Stimulated activated CD8-positive, alpha-beta memory T cell treated with anti-CD3 and anti-CD28 coated beads, Interleukin-12 subunit alpha, Interleukin-12 subunit beta, amount 100 ng/mL, for 1 hour (primary cell): ENCODE data around the gene GPR61.

ENCODE experiments used
- DNase-seq: peaks from one replicate; pipeline ENCODE4 v3.0.0-alpha.2; 2020; ENCODE audit warnings: low read depth

GPR61 gene

DNA sequence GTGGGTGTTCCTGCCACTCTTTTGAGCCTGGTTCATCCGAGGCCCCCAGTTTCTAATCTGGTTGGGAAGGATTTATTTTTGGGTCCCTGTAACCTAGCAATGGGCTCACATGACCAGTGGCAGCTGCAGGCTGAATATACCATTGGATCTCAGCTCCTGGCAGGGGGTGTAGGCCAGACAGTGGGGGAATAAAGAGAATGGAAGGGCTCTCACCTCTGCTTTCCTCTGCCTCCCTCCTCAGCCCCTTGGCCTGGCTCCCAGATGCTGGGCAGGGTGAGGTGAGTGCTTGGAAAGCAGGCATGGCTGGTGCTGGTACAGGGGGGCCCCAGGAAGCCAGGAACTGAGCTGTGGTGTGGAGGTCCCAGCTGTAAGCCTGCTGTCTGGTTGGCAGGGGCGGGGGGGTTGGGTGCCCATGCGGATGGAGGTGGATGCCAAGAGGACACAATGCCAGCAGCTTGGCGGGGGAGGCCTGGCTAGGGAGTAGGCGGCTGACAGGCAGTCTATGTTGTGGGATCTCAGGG, 3.6 kb upstream of the GPR61 start:
- no peak for DNase-seq

DNA sequence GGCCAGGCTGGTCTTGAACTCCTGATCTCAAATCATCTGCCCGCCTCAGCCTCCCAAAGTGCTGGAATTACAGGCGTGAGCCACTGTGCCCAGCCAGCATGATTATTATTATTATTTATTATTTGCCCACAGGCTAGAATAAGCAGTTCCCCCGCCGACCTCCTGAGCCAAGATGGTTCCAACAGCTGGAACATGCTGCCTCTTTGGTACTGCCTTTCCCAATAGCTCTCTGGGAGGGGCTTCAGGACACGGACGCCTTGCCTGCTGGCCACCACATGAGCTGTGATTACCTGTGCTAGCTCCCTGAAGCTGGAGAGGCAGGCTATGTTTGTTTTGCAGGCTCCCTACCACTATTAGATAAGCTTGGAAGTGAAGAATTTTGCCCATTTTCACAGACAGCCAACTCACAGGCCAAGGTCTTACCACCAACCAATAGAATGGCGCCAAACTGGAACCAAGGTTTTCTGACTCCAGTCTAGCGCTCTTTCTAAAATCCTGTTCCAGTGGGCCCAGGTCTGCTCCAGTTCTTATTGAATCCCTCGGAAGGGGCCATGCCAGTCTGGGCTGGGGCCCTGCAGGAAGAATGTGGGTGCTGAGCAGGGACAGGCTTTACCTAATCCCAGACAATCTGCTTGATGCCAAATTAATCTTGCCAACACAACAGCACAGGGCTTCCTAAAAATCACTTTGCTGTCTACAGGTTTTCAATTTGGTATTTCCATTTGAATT, 2.1 kb upstream of the GPR61 start:
- DNase-seq, result no peak

DNA sequence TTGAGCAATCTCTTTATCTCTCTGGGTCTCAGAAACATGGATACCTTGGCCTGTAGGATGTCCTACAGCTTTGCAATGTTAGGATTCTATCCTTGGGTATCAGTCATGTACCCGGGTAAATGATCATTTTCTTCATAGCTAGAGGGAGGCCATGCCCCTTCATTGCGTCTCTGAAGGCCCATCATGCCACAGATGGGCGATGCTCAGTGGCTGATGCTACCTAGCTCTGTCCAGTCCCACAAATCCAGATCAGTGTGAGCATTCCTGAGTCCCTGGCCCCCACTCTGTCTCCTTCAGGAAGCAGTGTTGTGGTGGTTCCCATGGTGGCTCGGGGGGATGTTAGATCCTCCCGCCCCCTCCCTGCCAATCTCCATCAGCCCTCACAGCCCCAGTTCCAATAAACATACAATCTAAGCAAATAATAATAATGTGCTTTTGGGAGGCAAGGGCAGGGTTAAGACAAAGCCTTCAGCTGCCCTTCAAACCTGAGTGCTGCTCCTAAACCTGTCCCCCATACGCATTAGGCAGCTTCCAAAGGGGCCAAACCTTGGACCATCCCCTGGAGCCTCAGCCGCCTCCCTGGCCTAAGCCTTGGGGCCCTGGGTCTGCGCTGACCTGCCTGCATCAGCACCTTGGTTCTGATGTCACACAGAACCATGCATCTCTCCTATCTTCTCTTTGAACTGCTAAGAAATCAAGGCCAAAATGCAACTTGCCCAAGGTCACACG, 681 bp upstream of the GPR61 start:
- no peak for DNase-seq

DNA sequence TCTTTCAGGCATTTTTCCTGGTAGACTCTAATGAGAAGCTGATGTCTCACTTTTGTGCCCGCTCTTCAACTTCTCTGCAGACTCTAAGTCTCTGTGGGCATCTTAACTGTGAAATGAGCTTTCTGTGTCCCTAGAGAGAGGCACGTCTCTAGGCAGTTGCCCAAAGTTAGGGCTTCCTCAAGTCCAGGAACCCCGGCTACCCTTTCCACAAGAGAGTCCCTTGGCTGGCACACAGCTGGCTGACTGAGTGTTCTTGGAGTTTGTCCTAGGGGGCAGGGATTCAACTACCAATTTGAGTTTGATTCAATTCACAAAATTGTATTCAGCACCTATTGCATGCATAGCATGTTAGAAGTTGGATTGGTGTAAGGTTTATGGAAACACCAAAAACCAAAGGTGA, 1.4 kb downstream of the GPR61 start:
- DNase-seq, result no peak

DNA sequence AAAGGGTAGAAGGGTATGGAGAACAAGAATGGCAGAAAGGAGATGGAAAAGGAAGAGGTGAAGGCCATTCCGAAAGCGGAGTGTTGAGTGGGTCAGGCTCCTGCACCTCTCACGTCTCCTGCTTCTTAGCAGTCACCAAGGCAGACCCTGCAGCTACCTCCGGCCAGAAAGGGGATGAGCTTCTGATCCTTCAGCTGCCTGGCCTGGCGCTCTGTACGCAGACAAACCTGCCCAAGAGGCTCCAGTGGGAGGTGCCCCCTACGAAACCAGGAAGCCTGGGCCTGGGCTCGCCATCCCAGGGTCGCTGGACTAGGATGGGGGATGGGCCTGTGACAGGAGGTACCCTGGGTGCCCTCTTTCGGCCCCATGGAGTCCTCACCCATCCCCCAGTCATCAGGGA, 3.0 kb downstream of the GPR61 start:
- DNase-seq, result no peak

DNA sequence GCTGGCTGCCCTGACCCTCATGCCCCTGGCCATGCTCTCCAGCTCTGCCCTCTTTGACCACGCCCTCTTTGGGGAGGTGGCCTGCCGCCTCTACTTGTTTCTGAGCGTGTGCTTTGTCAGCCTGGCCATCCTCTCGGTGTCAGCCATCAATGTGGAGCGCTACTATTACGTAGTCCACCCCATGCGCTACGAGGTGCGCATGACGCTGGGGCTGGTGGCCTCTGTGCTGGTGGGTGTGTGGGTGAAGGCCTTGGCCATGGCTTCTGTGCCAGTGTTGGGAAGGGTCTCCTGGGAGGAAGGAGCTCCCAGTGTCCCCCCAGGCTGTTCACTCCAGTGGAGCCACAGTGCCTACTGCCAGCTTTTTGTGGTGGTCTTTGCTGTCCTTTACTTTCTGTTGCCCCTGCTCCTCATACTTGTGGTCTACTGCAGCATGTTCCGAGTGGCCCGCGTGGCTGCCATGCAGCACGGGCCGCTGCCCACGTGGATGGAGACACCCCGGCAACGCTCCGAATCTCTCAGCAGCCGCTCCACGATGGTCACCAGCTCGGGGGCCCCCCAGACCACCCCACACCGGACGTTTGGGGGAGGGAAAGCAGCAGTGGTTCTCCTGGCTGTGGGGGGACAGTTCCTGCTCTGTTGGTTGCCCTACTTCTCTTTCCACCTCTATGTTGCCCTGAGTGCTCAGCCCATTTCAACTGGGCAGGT, 3.8 kb downstream of the GPR61 start:
- no peak for DNase-seq

DNA sequence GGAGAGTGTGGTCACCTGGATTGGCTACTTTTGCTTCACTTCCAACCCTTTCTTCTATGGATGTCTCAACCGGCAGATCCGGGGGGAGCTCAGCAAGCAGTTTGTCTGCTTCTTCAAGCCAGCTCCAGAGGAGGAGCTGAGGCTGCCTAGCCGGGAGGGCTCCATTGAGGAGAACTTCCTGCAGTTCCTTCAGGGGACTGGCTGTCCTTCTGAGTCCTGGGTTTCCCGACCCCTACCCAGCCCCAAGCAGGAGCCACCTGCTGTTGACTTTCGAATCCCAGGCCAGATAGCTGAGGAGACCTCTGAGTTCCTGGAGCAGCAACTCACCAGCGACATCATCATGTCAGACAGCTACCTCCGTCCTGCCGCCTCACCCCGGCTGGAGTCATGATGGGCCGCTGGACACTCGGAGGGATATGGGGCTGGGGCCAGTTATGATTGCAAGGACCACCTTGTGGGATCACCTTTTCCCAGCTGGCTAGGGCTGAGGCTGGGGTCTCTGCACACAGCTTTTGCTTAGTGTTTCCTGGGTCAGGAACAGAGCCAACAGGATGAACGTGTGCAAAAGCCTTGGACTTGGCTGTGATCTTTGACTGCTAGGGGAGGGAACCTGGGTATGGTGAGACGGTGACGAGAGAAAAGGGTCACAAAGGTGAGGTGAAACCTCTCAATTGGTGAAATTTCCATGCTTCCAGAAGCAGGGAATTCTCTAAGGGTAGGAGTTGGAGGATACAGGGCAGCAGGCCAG, 4.5 kb downstream of the GPR61 start:
- no peak for DNase-seq

DNA sequence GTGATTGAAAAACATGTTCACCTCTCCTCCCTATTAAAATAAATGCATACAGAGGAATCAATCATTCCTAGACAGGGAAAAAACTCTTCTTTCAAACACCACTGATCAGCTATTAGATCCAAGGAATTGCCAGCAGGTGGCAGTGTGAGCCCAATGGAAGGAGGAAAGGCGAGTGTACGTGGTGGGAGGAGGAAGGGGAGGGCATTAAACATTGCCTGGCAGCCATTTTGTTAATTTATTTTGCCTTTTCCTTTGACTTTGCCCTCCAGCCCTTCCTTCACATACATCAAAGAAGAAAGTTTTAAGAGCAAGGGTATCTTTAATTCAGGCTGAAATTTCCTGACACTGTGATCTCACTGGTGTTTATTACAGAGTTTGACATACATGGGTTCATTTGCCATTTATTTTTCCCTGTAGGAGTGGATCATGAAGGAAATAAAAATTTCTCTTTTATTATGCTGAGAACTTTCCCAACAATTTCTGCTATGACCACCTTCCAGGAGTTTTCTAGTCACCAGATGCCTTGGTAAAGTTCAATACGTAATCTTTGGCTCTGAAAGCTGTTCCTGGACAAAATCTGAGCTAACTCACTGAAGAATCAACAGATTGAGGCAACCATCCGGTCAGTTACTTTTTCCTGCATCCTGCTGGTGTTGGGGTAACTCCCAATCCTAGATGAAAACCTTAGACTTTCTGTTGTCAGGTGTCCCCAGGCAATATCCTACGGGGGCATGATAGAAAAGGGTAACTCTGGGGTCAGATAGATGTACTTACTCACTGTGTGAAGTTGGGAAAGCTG, 6.8 kb downstream of the GPR61 start:
- DNase-seq, result peak; percentile 85

DNA sequence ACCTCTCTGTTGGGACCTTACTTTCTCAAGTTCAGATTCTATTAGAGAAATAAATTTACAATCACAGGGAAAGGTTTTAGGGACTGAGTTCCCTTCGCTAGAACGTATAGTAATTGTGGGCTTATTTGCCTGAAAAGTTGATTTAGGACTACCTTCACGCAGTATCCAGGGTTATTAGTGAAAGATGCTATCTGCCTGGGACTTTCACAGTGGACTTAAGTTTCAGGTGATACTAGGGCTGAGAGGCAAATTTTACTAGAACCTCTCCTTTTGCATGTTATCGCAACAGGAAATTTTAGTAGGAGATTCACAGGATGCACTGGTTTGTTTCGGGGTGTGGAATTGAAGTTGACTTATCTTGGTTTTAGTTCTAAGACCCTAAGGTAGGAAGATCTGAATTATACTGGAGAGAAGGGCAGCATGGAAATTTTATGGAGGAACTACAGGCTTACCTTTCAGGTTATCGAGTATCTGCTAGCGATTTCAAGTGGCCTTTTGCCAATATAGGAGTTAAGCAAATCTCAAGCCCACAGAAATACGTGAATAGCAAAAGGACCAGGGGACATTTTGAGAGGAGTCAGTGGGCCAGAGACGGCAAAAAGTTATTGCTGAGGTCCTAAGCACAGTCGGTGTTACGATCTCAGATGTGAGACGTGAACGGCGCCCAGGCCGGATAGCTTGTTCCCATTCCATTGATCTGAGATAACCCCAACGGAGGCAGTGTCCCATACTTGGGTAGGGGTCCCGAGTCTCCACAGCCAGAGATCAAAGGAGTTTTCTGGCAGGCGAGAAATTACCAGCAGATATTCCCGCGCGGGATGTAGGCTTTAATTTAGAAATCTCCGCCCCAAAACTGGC, 8.0 kb downstream of the GPR61 start:
- DNase-seq, result no peak

DNA sequence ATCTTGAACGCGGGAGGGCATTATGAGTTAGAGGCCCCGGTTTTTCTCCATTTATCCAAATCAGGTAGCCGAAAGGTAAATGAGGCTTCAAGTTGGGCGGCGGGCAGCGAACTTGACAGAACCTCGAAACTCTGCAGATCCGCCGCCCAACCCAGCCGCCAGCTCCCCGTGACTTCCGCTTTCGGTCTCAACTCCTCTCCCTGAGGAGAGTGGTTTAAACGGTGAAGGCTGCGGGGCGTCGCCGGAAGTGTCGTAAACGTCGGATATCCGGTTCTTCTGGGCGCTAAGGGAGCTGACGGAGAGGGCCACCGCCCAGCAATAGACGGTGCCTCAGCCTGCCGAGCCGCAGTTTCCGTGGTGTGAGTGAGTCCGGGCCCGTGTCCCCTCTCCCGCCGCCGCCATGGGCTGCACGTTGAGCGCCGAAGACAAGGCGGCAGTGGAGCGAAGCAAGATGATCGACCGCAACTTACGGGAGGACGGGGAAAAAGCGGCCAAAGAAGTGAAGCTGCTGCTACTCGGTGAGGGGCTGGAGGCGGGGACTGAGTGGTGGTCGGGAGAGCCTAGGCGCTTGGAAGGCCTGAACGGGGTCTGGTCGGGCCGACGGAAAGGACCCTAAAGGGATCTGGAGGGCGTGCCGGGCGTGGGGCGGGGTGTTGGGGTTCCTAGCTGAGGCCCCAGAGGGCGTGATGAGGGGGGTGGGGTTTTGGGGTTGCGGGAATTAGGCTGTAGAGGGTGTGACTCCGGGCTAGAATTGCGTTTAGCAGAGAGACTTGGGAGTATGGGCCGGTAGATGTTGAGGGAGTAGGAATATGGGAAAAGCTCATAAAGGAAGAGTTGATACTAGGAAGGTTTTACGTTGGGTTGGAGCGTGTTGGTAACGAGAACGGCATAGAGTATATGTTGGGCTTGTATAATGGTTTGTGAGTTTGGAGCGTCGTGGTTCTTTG, 8.9 kb downstream of the GPR61 start, which contains the start of gene GNAI3:
Gene GNAI3 (plus strand): TSS at position 295 of the 947 bp plus-strand sequence. CDS start 106 bp downstream, at position 401.
- peak; percentile 94 for DNase-seq

DNA sequence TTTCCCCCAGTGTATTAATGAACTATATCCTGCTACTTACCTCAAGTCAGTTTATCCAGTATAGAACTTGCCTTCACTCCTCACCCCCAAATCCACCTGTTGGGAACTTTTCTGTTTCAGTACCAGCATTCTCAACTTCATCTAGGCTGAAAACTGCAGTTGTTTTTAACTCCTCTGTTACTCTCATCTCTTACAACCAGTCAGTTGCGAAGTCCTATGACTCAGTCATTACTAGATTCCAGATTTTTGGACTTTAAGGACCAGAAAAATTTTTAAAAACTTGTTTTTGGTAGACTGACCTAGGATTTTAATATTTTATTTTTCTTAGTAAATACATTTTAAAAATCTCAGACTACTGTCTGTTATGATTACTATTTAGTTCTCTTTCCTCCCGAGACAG, 16.9 kb downstream of the GPR61 start:
- DNase-seq, result no peak

DNA sequence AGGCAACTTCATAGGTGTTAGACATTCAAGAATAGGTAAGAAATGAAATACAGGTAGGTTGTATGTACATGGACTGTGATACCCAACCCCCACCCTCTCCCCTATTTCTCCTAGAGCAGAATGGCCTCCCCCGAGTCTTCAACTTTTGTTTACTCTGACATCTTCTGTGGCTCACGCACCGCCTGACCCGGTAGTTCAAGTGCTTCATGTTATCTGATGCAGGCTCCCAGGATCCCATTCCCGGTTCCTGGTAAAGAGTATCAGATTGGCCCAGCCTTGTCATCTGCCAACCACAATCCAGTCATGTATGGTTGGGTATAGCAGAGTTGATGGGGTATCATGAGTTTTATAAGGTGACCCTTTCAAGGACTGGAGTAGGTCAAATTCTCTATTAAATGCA, 17.8 kb downstream of the GPR61 start:
- DNase-seq, result no peak

DNA sequence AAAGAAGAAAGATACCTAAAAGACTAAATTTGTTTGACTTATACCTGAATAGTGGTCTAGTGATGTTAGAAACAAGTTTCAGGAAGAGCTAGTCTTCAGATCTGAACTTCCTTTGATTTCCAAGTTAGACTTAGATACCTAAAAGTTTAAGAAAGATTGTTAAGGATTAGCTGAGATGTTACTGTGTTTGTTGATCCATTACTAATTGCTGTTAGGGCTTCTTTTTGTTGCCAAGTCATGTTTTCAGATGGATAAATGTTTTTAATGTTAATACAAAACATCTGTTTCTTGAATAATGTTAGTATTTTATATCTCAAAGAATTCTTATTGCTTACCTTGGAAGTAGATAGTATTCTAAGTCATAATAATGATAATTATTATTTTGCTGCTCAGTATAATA, 20.3 kb downstream of the GPR61 start:
- DNase-seq, result no peak

DNA sequence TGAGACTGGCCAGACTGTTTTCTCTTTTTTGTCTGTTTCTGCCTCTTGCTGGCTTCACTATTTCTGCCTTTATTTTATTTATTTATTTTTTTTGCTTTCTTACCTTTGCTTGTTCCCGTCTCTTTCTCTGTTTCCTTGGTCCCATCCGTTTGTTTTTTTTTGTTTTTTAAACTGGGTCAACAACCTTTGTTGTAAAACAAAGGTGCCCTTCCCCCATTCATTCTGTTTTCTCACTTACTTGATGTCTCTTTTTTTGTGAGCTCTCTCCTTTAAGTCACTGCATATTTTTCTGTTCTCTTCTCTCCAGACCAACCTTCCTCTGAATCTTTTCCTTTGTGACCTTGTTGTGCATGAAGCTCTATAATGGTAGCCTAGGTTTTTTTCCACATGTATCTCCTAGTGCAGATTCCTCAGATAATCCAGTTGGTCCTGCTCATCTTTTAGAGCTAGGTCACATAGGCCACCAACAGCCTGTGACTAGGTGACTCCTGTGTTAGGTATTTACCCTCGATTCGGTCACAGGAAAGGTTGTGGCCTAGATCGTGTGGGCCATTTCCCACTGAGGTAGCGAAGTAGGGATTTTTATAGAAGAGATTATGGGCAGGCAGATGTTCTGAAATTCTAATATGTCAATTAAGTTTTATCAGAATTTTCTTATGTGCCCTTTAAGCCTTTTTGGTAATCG, 24.7 kb downstream of the GPR61 start:
- no peak for DNase-seq

DNA sequence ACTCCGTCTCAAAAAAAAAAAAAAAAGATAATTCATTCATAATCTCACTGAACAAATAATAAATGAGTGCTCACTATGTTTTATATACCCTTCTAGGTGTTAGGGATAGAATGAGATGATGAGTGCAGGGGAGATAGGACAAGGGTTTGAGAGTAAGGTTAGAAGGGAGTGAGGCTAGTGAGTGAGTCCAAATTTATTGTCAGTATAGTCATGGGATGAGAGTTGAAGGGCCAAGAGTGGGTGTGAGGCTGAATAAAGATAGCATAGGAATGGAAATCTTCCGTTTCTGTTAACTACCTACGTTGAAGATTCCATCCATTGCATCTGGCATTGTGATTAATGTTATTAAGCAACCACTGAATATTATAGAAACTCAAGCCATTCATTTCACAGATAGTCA, 25.6 kb downstream of the GPR61 start:
- DNase-seq, result no peak

DNA sequence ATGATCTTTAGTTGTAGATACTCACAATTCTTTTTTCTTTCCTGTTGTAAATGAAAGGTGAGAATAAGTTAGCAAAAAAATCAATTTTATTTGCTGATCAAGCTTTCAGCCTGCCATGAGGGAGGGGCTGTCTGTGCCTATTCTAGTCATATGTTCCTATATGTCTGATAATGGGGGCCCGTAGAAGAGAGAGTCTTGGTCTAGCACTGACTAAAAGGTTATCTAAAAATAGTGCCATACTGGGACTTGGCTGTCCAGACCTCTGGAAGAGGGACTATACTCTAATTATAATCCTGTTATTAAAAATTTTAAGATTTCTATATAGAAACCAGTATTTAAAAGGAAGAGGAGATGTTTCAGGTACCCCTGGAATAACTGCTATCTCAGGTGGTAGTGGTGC, 27.3 kb downstream of the GPR61 start:
- no peak for DNase-seq

DNA sequence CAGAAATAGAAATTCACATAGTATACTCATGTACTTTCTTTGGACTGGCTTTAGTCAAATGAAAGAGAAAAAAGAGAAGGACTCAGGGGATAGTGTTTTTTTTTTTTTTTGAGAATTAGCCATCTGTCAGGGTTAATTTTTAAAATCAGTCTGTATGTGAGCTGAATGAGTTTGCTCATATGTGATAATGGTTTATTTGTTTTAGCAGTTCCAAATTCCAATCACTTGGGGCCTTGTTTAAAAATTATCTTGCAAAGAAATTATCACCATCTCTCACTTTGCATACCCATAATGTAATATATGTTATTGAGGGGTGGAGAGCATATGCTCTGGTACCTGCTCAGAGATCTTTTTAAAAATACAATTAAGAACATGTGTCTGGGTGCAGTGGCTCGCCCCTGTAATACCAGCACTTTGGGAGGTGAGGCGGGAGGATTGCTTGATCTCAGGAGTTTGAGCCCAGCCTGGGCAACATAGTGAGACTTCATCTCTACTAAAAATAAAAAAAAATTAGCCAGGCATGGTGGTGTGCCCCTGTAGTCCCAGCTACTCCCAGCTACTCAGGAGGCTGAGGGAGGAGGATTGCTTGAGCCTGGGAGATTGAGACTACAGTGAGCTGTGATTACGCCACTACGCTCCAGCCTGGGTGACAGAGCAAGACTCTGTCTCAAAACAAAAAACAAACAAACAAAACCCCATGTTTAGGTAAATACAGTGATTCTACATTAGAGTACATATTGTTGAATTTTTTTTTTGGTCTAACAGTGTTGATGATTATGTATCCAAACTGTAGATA, 28.4 kb downstream of the GPR61 start:
- no peak for DNase-seq

DNA sequence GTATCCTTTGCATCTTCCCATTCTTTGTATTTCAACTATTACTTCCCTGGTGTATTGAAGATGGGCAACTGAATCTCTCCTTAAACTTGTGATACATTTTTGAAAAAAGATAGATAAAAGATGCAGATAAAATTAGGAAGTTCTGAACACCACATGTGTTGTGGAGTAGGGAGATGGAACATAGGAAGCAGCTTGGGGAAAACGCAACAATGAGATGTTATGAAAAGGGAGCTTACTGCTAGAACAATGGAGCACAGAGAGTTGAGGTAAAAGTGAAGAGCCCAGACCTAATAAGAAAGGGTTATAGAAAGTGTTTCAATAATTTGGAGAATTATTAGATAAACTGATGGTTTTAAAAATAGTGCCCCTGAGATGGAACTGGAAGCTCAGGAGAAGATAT, 29.7 kb downstream of the GPR61 start:
- DNase-seq, result no peak
